ENCODE measurements around the gene PRPH.

DNA sequence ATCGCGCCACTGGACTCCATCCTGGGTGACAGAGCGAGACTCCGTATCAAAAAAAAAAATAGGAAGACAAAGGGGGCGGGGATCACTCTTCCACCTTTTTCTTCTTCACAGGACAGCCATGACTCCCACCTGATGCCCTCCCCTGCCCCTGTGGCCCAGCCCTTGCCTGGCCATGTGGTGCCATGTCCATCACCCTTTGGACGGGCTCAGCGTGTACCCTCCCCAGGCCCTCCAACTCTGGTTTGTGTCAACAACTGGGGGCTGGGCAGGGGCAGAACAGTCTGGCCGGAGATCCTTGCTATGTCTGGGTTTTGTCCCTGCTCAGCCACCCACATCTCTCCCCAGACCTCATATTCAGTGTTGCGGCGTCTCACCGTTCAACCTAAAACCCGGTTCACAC, 33.9 kb downstream of the PRPH start:
- TF ChIP-seq POLR2A (IDR thresholded peaks at IDR 0.05; ENCODE audit: low read depth, low read length) (no peak), CTCF (IDR thresholded peaks at IDR 0.05 in 2 of 3, conservative IDR thresholded peaks at IDR 0.05 in 1 of 3; ENCODE audit: control insufficient read depth in 2 of 3, extremely low read depth in 1 of 3, insufficient read depth in 1 of 3, low read depth in 3 of 3, low read length in 3 of 3) (no peak), RUNX3 (IDR thresholded peaks at IDR 0.05; ENCODE audit: low read length) (no peak), MAX (IDR thresholded peaks at IDR 0.05; ENCODE audit: low read depth, low read length) (no peak), RAD21 (IDR thresholded peaks at IDR 0.05; ENCODE audit: insufficient read depth, low read depth, low read length) (no peak), TARDBP (IDR thresholded peaks at IDR 0.05; ENCODE audit: borderline replicate concordance) (no peak), EZH2 (IDR thresholded peaks at IDR 0.05; ENCODE audit: borderline replicate concordance, control insufficient read depth, low read depth, low read length) (no peak)
